Fibroblast of mammary gland (primary cell): ENCODE data around the gene THBD.
A peak's percentile ranks its signal among the peaks of the same experiment; 100 is the strongest.

Experiments
- DNase-seq: peaks from one replicate; pipeline ENCODE4 v3.0.0-alpha.2; 2010; ENCODE audit warnings: low read depth
- H3K4me3 ChIP-seq: 2 replicates; pipeline ENCODE4 v1.5.1; 2011; ENCODE audit warnings: low read depth, mild to moderate bottlenecking, low read length, moderate library complexity; ENCODE audit not compliant: control insufficient read depth
- TF ChIP-seq, protein P1 (sequence below): conservative IDR thresholded peaks from 2 replicates; pipeline ENCODE4 v1.5.1; 2011; ENCODE audit warnings: low read depth, low read length, inconsistent platforms; ENCODE audit not compliant: control insufficient read depth, insufficient read depth

Gene THBD

DNA sequence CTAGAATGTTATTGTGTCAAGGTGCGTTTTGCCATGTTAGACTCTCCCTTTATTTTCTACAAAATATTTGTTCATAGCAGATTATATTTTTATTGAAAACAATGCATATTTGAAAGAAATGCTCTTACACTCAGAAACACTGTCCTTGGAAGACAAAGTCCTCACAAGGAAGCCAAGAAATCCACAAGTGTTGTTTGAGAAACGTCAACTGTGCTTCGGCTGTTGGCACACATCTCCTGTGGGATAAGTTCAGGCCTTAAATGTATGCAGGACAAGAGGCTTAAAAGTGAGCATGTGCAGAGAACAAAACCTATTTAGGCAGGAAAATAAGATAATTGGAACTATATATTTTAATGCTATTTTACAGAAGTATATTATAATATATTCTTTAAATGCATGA lies 9.5 kb upstream of the THBD start:
- TF ChIP-seq, protein P1, sequence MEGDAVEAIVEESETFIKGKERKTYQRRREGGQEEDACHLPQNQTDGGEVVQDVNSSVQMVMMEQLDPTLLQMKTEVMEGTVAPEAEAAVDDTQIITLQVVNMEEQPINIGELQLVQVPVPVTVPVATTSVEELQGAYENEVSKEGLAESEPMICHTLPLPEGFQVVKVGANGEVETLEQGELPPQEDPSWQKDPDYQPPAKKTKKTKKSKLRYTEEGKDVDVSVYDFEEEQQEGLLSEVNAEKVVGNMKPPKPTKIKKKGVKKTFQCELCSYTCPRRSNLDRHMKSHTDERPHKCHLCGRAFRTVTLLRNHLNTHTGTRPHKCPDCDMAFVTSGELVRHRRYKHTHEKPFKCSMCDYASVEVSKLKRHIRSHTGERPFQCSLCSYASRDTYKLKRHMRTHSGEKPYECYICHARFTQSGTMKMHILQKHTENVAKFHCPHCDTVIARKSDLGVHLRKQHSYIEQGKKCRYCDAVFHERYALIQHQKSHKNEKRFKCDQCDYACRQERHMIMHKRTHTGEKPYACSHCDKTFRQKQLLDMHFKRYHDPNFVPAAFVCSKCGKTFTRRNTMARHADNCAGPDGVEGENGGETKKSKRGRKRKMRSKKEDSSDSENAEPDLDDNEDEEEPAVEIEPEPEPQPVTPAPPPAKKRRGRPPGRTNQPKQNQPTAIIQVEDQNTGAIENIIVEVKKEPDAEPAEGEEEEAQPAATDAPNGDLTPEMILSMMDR = no peak
- no peak overlapping the region for H3K4me3 ChIP-seq
- no peak for DNase-seq

DNA sequence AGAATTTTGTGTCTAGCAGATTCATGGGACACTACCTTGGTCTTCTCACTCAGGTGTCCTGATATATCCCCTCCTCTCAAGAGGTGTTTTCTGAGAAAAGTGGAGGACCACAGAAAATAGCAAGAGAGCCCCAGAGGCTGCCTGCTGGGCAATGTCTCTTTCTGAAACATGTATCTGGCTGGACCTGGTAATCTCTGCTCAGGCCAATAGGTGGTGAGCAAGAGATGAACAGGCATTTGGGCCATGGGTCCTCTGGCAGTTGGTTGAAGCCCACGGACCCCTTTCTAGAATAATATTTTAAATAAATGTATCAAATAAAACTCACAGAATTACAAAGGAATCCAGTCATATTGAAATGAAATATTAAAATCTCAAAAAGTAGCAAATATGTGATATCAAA lies 8.8 kb upstream of the THBD start:
- TF ChIP-seq, protein P1 = peak; percentile 22
- no peak for DNase-seq
- no peak overlapping the region for H3K4me3 ChIP-seq

DNA sequence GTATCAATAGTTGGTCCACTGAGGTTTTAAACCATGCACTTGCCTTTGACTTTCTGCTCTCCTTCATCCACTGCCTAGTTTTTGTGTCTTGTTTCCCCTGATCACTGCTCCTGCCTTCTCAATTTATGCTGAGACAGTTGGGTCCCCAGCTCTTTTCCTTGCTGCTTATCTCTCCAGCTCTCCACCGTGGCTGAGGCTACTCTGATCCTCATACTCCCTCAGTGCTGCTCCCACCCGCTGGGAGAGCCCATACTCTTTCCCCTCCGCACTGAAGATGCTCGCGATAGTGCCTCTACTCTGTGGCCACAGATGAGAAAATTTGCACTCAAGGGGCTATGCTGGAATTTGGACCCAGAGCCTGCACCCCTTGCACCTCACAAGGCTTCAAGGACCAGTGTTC lies 3.4 kb upstream of the THBD start:
- DNase-seq = no peak
- TF ChIP-seq, protein P1 = no peak
- no peak overlapping the region for H3K4me3 ChIP-seq

DNA sequence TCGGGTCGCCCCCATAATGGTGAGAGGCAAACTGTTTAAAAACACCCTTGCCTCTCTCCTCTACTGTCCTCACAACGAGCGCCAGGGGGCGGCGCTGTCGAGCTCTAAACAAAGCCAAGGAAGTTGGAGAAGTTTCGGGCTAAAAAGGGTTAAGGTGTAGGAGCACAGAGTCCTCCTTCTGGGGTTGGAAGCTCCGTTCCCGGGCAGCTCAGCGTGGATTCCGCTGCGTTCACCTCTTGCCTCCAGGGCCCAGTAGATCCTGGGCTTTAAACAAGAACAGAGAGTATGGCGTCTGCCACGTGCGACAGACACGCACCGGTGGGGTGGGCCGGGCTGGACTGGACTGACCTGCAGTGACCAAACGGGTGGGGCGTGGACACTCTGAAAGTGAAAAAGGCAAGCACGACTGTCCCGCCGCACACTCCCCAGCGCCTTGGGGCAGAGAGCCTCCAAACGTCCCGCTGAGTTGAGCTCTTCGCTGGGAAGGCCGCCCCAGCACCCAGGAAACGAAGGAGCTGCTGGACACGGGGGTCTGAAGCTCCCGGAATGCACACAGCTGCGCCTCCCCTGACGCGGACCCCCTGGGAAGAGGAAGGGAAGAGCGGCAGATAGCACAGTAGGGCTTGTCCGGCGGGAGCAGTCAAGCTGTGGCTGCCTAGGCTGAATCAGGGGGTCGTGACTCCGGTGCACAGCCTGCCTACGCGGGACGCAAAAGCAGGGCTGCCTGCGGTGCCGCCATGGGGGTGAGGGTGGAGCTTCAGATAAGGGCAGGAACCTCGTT lies 1.6 kb upstream of the THBD start:
- peak; percentile 87 for DNase-seq
- TF ChIP-seq, protein P1 = peak; percentile 83
- H3K4me3 ChIP-seq = peak overlapping the region; percentile 47

DNA sequence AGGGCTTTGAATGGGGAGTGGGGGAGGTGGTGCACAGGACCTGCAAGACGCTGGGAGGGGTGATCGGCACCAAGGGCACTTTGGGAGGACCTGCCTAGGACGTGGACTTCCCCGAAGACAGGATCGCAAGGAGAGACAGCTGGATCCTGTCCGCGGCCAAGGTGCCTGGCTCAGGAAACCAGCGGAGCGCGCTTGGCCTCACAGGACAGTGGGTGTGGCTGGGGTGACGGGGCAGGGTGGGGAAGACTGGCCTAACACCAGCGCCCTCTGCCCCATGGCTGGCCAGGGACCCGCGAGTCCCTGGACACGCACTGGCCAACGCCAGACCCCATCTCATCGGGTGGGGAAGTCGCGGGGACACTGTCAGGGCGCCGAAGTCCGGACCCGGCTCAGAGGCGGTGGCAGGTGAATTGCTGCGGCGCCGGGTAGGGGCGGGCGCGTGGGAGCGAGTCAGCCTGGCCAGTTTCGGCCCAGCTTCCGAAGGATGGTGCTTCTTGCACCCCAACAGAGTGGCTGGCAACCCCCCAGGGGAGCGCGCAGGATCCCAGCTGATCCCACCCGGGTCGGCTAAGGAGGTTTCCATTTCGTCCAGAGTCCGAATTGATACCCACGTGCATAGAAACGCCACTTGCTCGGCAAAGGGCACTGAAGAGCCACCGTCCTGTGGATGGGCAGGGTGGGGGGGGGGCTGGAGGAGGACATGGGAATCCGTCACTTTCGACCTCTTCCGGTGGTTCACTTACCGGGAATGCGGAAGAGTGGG lies 785 bp upstream of the THBD start:
- H3K4me3 ChIP-seq = peak overlapping the region; percentile 47

DNA sequence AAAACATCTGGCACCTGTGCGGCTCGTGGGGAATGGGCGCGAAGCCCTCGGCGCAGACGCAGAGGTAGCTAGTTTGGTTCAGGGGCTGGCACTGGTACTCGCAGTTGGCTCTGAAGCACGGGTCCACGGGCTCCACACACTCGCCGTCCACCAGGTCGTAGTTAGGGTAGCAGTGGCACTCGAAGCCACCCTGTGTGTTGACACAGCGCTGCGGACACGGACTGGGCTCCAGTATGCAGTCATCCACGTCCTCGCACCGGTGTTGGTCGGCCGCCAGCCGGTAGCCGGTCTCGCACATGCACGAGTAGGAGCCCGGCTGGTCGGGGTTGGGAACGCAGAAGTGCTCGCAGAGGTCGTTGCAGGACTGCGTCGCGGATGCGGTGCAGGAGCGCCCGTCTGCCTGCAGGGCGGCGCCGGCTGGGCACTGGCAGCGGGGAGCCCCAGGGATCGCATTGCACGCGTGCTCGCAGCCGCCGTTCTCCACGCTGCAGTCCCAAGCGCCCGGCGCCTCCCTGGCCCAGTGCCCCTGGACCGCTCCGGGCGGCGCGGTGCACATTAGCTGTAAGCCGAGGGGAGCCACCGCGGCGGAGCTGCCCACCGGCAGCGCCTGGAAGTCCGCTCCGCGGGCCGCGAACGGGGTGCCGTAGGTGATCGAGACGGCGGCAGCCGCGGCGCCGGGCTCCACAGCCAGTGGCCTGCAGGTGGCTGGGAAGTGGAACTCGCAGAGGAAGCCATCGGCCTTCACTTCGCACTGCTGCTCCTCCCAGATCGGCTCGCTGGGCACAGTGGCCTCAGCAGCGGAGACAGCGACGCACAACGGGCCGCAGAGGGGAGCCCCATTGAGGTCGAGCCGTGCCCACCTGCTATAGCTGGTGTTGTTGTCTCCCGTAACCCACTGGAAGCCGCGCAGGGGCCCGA lies 930 bp downstream of the THBD start:
- TF ChIP-seq, protein P1 = peak; percentile 13
- peak; percentile 44 for DNase-seq
- H3K4me3 ChIP-seq = peak overlapping the region; percentile 31

More for the DNA sequence above, 785 bp upstream of the THBD start:
- no peak for DNase-seq
- TF ChIP-seq, protein P1 = no peak
